H1 (cell line): ENCODE results near the gene SOX15. TPM values are rescaled to one million over a fixed set of nuclear protein-coding genes. Genes with fewer than 3 reads are reported as not detected.

Source experiments
- BRCA1 ChIP-seq: IDR thresholded peaks from 2 replicates; pipeline ENCODE4 v1.6.1; 2012; ENCODE audit warnings: low read depth, low read length, improper control_type of control experiment
- CBX5 ChIP-seq: fragments of 300-800, 300-1000 bp; sonication (generic); IDR thresholded peaks from 2 replicates; pipeline ENCODE4 v1.7.1; 2016; ENCODE audit warnings: antibody characterized with exemption, low read length, low read depth
- CHD7 ChIP-seq: fragments of 300-600 bp; sonication (generic); IDR thresholded peaks from 2 replicates; pipeline ENCODE4 v1.7.1; 2012; ENCODE audit warnings: low read length, moderate library complexity, mild to moderate bottlenecking, inconsistent platforms; ENCODE audit not compliant: insufficient replicate concordance
- HDAC6 ChIP-seq: IDR thresholded peaks from one replicate; pipeline ENCODE4 v1.7.1; 2012; ENCODE audit warnings: low read depth, mild to moderate bottlenecking, inconsistent platforms, low read length, moderate library complexity
- JUN ChIP-seq: IDR thresholded peaks from 2 replicates; pipeline ENCODE4 v1.6.1; 2011; ENCODE audit warnings: low read depth, mild to moderate bottlenecking, improper control_type of control experiment, low read length
- MAFK ChIP-seq: IDR thresholded peaks from 2 replicates; pipeline ENCODE4 v1.6.1; 2012; ENCODE audit warnings: low read depth, mild to moderate bottlenecking, improper control_type of control experiment, low read length
- POLR2A ChIP-seq, 2 experiments: IDR thresholded peaks; 1 replicate in 1 of 2; 2 replicates in 1 of 2; pipeline ENCODE4 v1.6.1; 2011; ENCODE audit warnings: low read depth in 2 of 2, low read length in 2 of 2, mild to moderate bottlenecking in 2 of 2; ENCODE audit errors: control extremely low read depth in 1 of 2
- RAD21 ChIP-seq, 2 experiments: IDR thresholded peaks in 1 of 2; conservative IDR thresholded peaks in 1 of 2; 2 replicates each; pipeline ENCODE4 v1.6.1; 2011; ENCODE audit warnings: low read depth in 2 of 2, low read length in 2 of 2, improper control_type of control experiment in 1 of 2, inconsistent platforms in 1 of 2, mild to moderate bottlenecking in 1 of 2, moderate library complexity in 1 of 2
- RXRA ChIP-seq: IDR thresholded peaks from 2 replicates; pipeline ENCODE4 v1.6.1; 2011; ENCODE audit warnings: low read depth, mild to moderate bottlenecking, low read length, moderate library complexity; ENCODE audit not compliant: insufficient read depth
- SIX5 ChIP-seq: IDR thresholded peaks from 2 replicates; pipeline ENCODE4 v1.6.1; 2011; ENCODE audit warnings: mild to moderate bottlenecking, low read depth, low read length
- TAF1 ChIP-seq: IDR thresholded peaks from 2 replicates; pipeline ENCODE4 v1.6.1; 2011; ENCODE audit warnings: mild to moderate bottlenecking, low read depth, low read length
- polyA plus RNA-seq, 7 experiments: library from polyadenylated mRNA; depleted of rRNA in 3 of 7; stranded (reverse) in 5 of 7; unstranded in 2 of 7; fragments of >200 nt in 5 of 7; fragments of 200-250 nt in 2 of 7; gene quantifications; 1 replicate in 5 of 7; 2 replicates in 1 of 7; 4 replicates in 1 of 7; pipeline versions ENCODE4 v1.2.1 to v1.2.3, GENCODE V29; 2011 to 2013; ENCODE audit warnings: missing spikeins in 2 of 7, mixed read lengths in 2 of 7
- total RNA-seq: library from RNA; stranded (reverse); fragmentation: NEBNext Ultra II Directional; extraction: Animal tissue kit (Norgen Biotek cat#: 25700); gene quantifications from 2 replicates; pipeline ENCODE4 v1.2.1, GENCODE V29; 2021

Gene SOX15
- total and polyA plus RNA-seq, 2 of the 8 experiments (the other 6 are each of a cell fraction or from before 2014, with no cell fraction given): 14.3 to 26.8 TPM

GRCh38 chr17:7573324-7574080 lies 16.4 kb downstream of the SOX15 start (continued):
- no peak for TF ChIP-seq CHD7
- TF ChIP-seq CBX5: no peak
- no peak for TF ChIP-seq SIX5
- peak; percentile 87 to 96 for TF ChIP-seq POLR2A (IDR thresholded peaks at IDR 0.05; ENCODE audit: control extremely low read depth in 1 of 2, low read depth in 2 of 2, low read length in 2 of 2)
- no peak for TF ChIP-seq RAD21 (IDR thresholded peaks at IDR 0.05 in 1 of 2, conservative IDR thresholded peaks at IDR 0.05 in 1 of 2; ENCODE audit: low read depth in 2 of 2, low read length in 2 of 2)
- no peak for TF ChIP-seq HDAC6
- TF ChIP-seq JUN: no peak
- TF ChIP-seq RXRA: no peak
- no peak for TF ChIP-seq MAFK
- TF ChIP-seq BRCA1: no peak
- TF ChIP-seq TAF1: peak; percentile 77
